22Rv1 (cell line): ENCODE results near the gene HBS1L.

Source experiments
- H3K27ac ChIP-seq: fragments of 450-650 bp; 2 replicates; pipeline ENCODE4 v1.5.1; 2017
- CTCF ChIP-seq: fragments of 450-650 bp; IDR thresholded peaks from 2 replicates; pipeline ENCODE4 v1.5.1; 2017; ENCODE audit warnings: mild to moderate bottlenecking
- ZFX ChIP-seq: fragments of 450-650 bp; IDR thresholded peaks from 2 replicates; pipeline ENCODE4 v1.6.1; 2017; ENCODE audit warnings: antibody characterized with exemption, borderline replicate concordance

Gene HBS1L

DNA sequence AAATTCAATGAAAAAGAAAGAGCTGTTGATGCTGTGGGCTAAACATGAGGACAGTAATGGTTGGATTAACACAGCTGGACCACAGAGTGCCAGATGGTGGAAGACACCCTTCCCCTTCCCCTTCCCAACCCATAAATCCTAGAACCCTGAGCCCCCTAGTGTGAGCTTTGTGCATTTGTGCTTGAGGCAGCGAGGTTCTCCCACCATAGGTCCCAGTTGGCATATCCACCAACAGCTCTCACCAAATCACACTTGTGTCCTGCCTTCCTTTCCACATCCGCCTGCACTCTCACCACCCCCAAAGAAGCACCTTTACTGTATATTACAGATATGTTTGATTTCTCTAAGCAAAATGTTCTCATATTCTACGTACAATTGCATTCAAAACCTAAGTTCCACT is 32.8 kb upstream of the HBS1L start:
- no peak overlapping the region for H3K27ac ChIP-seq
- TF ChIP-seq CTCF (0 out of 2 replicates have a peak, but pooled peaks have one; percentile 5), ZFX (no peak)

GRCh38 chr6:135086414-135086764 is 31.8 kb upstream of the HBS1L start:
- TF ChIP-seq CTCF (no peak), ZFX (no peak)
- H3K27ac ChIP-seq: no peak overlapping the region

- no peak overlapping the region for H3K27ac ChIP-seq
- TF ChIP-seq ZFX: no peak
- TF ChIP-seq CTCF: no peak
Observed at GRCh38 chr6:135085700-135086413, 31.2 kb upstream of the HBS1L start.

- TF ChIP-seq ZFX: no peak
- no peak for TF ChIP-seq CTCF
Observed at GRCh38 chr6:135084916-135085269, 30.3 kb upstream of the HBS1L start.

GRCh38 chr6:135084001-135084915 is 29.6 kb upstream of the HBS1L start:
- no peak overlapping the region for H3K27ac ChIP-seq
- TF ChIP-seq ZFX (no peak), CTCF (no peak)

More at GRCh38 chr6:135084916-135085269, 30.3 kb upstream of the HBS1L start:
- H3K27ac ChIP-seq: no peak overlapping the region

GRCh38 chr6:135081966-135082365 is 27.3 kb upstream of the HBS1L start:
- no peak for TF ChIP-seq ZFX
- no peak for TF ChIP-seq CTCF
- no peak overlapping the region for H3K27ac ChIP-seq

DNA sequence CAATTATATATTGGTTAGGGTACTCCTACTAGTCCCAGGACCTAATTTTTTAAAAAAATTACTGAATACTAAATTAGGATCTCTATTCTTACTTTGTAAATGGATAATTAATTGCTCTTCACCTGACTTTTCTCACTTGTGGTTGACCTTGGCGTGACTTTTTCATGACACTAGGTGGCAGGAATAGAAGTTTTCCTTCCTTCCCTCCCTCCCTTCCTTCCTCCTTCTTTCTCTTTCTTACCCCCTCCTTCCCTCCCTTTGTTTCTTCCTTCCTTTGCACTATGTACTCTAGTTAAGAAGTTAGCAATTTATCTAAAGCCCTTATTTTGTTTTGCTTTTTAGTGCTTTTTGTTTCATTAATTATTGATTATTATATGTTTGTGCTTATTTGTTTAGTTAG is 20.4 kb upstream of the HBS1L start:
- H3K27ac ChIP-seq: no peak overlapping the region
- peak; percentile 21; the same call in 1 of the 2 replicates for TF ChIP-seq CTCF
- TF ChIP-seq ZFX: no peak
